Activated CD8-positive, alpha-beta memory T cell treated with anti-CD3 and anti-CD28 coated beads, Interleukin-2, amount 10 ng/mL, durations not matched to agents 7 days and 5 days (primary cell): ENCODE results near the gene SDK1. TPM values are rescaled to one million over a fixed set of nuclear protein-coding genes. Genes with fewer than 3 reads are reported as not detected.
"Not testable (repeated sequence)": the region's sequence is repeated elsewhere in the genome, so short reads cannot be mapped to it uniquely, and the experiment has no call there.

ENCODE experiments used
- ATAC-seq: fragments of 150-1000 bp; cut with Tn5 transposase; one replicate; pipeline ENCODE4 v1.10.0; 2021; ENCODE audit warnings: moderate library complexity
- CTCF ChIA-PET: fragments of 350-600 bp; sonication (Branson Sonifier 250); formaldehyde crosslinking; loops from one replicate; lab custom pipeline; 2021; ENCODE audit warnings: antibody characterized with exemption; lab: Charles Lee
- DNase-seq: peaks from one replicate; pipeline ENCODE4 v3.0.0-alpha.2; 2020
- H3K27ac Mint-ChIP-seq: one replicate; pipeline ENCODE4 v1.8.0; 2021; ENCODE audit warnings: mild to moderate bottlenecking, mixed read lengths
- H3K27me3 Mint-ChIP-seq: one replicate; pipeline ENCODE4 v1.8.0; 2021; ENCODE audit warnings: mixed read lengths
- H3K36me3 Mint-ChIP-seq: one replicate; pipeline ENCODE4 v1.8.0; 2021; ENCODE audit warnings: mild to moderate bottlenecking, mixed read lengths
- H3K4me1 Mint-ChIP-seq: one replicate; pipeline ENCODE4 v1.8.0; 2021; ENCODE audit warnings: mixed read lengths
- H3K4me3 Mint-ChIP-seq: one replicate; pipeline ENCODE4 v1.8.0; 2021; ENCODE audit warnings: mild to moderate bottlenecking, moderate library complexity, mixed read lengths
- H3K9me3 Mint-ChIP-seq: one replicate; pipeline ENCODE4 v1.8.0; 2022; ENCODE audit warnings: low read depth, mixed read lengths
- total RNA-seq, 2 experiments: library from RNA; stranded (reverse); gene quantifications; one replicate each; pipeline ENCODE4 v1.2.3, GENCODE V29; 2021

Gene SDK1
- total RNA-seq, 2 experiments from 2014 or later: 0.05 to 0.06 TPM

GRCh38 chr7:3951316-3952055, 650.4 kb downstream of the SDK1 start:
- H3K27ac Mint-ChIP-seq: no peak overlapping the region
- DNase-seq (no peak), ATAC-seq (no peak)
- no peaks in the 10 kb centered on the region for H3K4me1 Mint-ChIP-seq
- no peaks in the 10 kb centered on the region for H3K27me3 Mint-ChIP-seq
- CTCF ChIA-PET: no interaction called here
- H3K36me3 Mint-ChIP-seq: no peaks in the 10 kb centered on the region
- H3K9me3 Mint-ChIP-seq: no peaks in the 10 kb centered on the region
- no peak overlapping the region for H3K4me3 Mint-ChIP-seq

GRCh38 chr7:3953133-3953532, 652.1 kb downstream of the SDK1 start:
- no peak overlapping the region for H3K4me3 Mint-ChIP-seq
- no peaks in the 10 kb centered on the region for H3K27me3 Mint-ChIP-seq
- no peaks in the 10 kb centered on the region for H3K9me3 Mint-ChIP-seq
- DNase-seq (no peak), ATAC-seq (no peak)
- H3K4me1 Mint-ChIP-seq: no peaks in the 10 kb centered on the region
- no peak overlapping the region for H3K27ac Mint-ChIP-seq
- no peaks in the 10 kb centered on the region for H3K36me3 Mint-ChIP-seq
- CTCF ChIA-PET: no interaction called here

GRCh38 chr7:3953946-3954345, 652.9 kb downstream of the SDK1 start:
- Mint-ChIP-seq H3K36me3 (no peaks in the 10 kb centered on the region), H3K4me3 (no peak overlapping the region), H3K27me3 (no peaks in the 10 kb centered on the region), H3K27ac (no peak overlapping the region), H3K9me3 (no peaks in the 10 kb centered on the region), H3K4me1 (no peaks in the 10 kb centered on the region)
- CTCF ChIA-PET: no interaction called here
- no peak for ATAC-seq
- no peak for DNase-seq

- Mint-ChIP-seq H3K4me3 (no peak overlapping the region), H3K4me1 (no peaks in the 10 kb centered on the region), H3K9me3 (no peaks in the 10 kb centered on the region), H3K36me3 (no peaks in the 10 kb centered on the region), H3K27me3 (no peaks in the 10 kb centered on the region), H3K27ac (no peak overlapping the region)
- ATAC-seq (no peak), DNase-seq (no peak)
- CTCF ChIA-PET: no interaction called here
These were observed 654.0 kb downstream of the SDK1 start for GRCh38 chr7:3955026-3955425.

GRCh38 chr7:3955751-3956696, 655.0 kb downstream of the SDK1 start:
- H3K27me3 Mint-ChIP-seq: no peaks in the 10 kb centered on the region
- no peaks in the 10 kb centered on the region for H3K4me1 Mint-ChIP-seq
- H3K4me3 Mint-ChIP-seq: no peak overlapping the region
- CTCF ChIA-PET: no interaction called here
- DNase-seq (no peak), ATAC-seq (no peak)
- H3K36me3 Mint-ChIP-seq: no peaks in the 10 kb centered on the region
- H3K27ac Mint-ChIP-seq: no peak overlapping the region
- H3K9me3 Mint-ChIP-seq: no peaks in the 10 kb centered on the region

- no peak overlapping the region for H3K27ac Mint-ChIP-seq
- no peaks in the 10 kb centered on the region for H3K4me1 Mint-ChIP-seq
- DNase-seq (no peak), ATAC-seq (no peak)
- H3K27me3 Mint-ChIP-seq: no peaks in the 10 kb centered on the region
- H3K4me3 Mint-ChIP-seq: no peak overlapping the region
- CTCF ChIA-PET: no interaction called here
- no peaks in the 10 kb centered on the region for H3K9me3 Mint-ChIP-seq
- H3K36me3 Mint-ChIP-seq: no peaks in the 10 kb centered on the region
These were observed 655.9 kb downstream of the SDK1 start for GRCh38 chr7:3956949-3957348.

GRCh38 chr7:3957472-3958108, 656.5 kb downstream of the SDK1 start:
- Mint-ChIP-seq H3K4me1 (no peaks in the 10 kb centered on the region), H3K27me3 (no peaks in the 10 kb centered on the region), H3K9me3 (no peaks in the 10 kb centered on the region), H3K27ac (no peak overlapping the region), H3K4me3 (no peak overlapping the region), H3K36me3 (no peaks in the 10 kb centered on the region)
- CTCF ChIA-PET: no interaction called here
- ATAC-seq (no peak), DNase-seq (no peak)

GRCh38 chr7:3958109-3958483, 657.0 kb downstream of the SDK1 start:
- Mint-ChIP-seq H3K27ac (no peak overlapping the region), H3K36me3 (no peaks in the 10 kb centered on the region), H3K27me3 (no peaks in the 10 kb centered on the region), H3K4me1 (no peaks in the 10 kb centered on the region), H3K9me3 (no peaks in the 10 kb centered on the region), H3K4me3 (no peak overlapping the region)
- DNase-seq: no peak
- ATAC-seq: no peak
- CTCF ChIA-PET: no interaction called here

- CTCF ChIA-PET: no interaction called here
- Mint-ChIP-seq H3K27me3 (no peaks in the 10 kb centered on the region), H3K36me3 (no peaks in the 10 kb centered on the region), H3K27ac (no peak overlapping the region), H3K4me1 (no peaks in the 10 kb centered on the region), H3K9me3 (no peaks in the 10 kb centered on the region), H3K4me3 (no peak overlapping the region)
- ATAC-seq: no peak
- DNase-seq: no peak
These were observed 658.3 kb downstream of the SDK1 start for GRCh38 chr7:3959364-3959763.

- no peaks in the 10 kb centered on the region for H3K4me1 Mint-ChIP-seq
- no peaks in the 10 kb centered on the region for H3K36me3 Mint-ChIP-seq
- ATAC-seq (no peak), DNase-seq (no peak)
- no peaks in the 10 kb centered on the region for H3K27me3 Mint-ChIP-seq
- CTCF ChIA-PET: no interaction called here
- H3K9me3 Mint-ChIP-seq: no peaks in the 10 kb centered on the region
- H3K27ac Mint-ChIP-seq: no peak overlapping the region
- H3K4me3 Mint-ChIP-seq: no peak overlapping the region
These were observed 659.2 kb downstream of the SDK1 start for GRCh38 chr7:3960050-3960763.

- no peaks in the 10 kb centered on the region for H3K36me3 Mint-ChIP-seq
- no peak overlapping the region for H3K27ac Mint-ChIP-seq
- CTCF ChIA-PET: no interaction called here
- no peak for DNase-seq
- no peaks in the 10 kb centered on the region for H3K27me3 Mint-ChIP-seq
- H3K4me1 Mint-ChIP-seq: no peaks in the 10 kb centered on the region
- no peak overlapping the region for H3K4me3 Mint-ChIP-seq
- no peaks in the 10 kb centered on the region for H3K9me3 Mint-ChIP-seq
- ATAC-seq: no peak
These were observed 659.9 kb downstream of the SDK1 start for GRCh38 chr7:3960942-3961341.

GRCh38 chr7:3961857-3962503, 660.9 kb downstream of the SDK1 start:
- no peaks in the 10 kb centered on the region for H3K9me3 Mint-ChIP-seq
- H3K27me3 Mint-ChIP-seq: no peaks in the 10 kb centered on the region
- DNase-seq: no peak
- no peaks in the 10 kb centered on the region for H3K36me3 Mint-ChIP-seq
- H3K27ac Mint-ChIP-seq: no peak overlapping the region
- CTCF ChIA-PET: no interaction called here
- ATAC-seq: no peak
- H3K4me3 Mint-ChIP-seq: no peak overlapping the region
- no peaks in the 10 kb centered on the region for H3K4me1 Mint-ChIP-seq

GRCh38 chr7:3963768-3964167, 662.7 kb downstream of the SDK1 start:
- H3K4me3 Mint-ChIP-seq, H3K27me3 Mint-ChIP-seq, H3K36me3 Mint-ChIP-seq, DNase-seq, CTCF ChIA-PET, H3K27ac Mint-ChIP-seq, H3K9me3 Mint-ChIP-seq, H3K4me1 Mint-ChIP-seq, ATAC-seq: not testable (repeated sequence)
